Medulla oblongata (tissue), 1 donor: ENCODE data around the gene SLC16A11.
"Not testable (repeated sequence)": the region's sequence is repeated elsewhere in the genome, so short reads cannot be mapped to it uniquely, and the experiment has no call there.

ENCODE experiments used
- DNase-seq: peaks from one replicate; pipeline ENCODE4 v3.0.0-alpha.2; 2015; ENCODE audit errors: extremely low spot score

SLC16A11 gene

GRCh38 chr17:7010523-7010922 is 33.4 kb downstream of the SLC16A11 start:
- DNase-seq = no peak

GRCh38 chr17:7007143-7007542 is 36.7 kb downstream of the SLC16A11 start:
- DNase-seq = no peak

GRCh38 chr17:7005716-7006115 is 38.2 kb downstream of the SLC16A11 start:
- no peak for DNase-seq

- DNase-seq = peak; percentile 82
Observed at GRCh38 chr17:7004398-7005253, 39.3 kb downstream of the SLC16A11 start.

- no peak for DNase-seq
Observed at GRCh38 chr17:7003745-7004144, 40.1 kb downstream of the SLC16A11 start.

- DNase-seq = no peak
Observed at GRCh38 chr17:7002288-7003047, 41.4 kb downstream of the SLC16A11 start.

- no peak for DNase-seq
Observed at GRCh38 chr17:7001318-7001961, 42.5 kb downstream of the SLC16A11 start.

GRCh38 chr17:6998855-6999508 is 44.9 kb downstream of the SLC16A11 start:
- DNase-seq = no peak

GRCh38 chr17:6997171-6997570 is 46.7 kb downstream of the SLC16A11 start:
- no peak for DNase-seq

- no peak for DNase-seq
Observed at GRCh38 chr17:6996256-6997011, 47.5 kb downstream of the SLC16A11 start.

GRCh38 chr17:6995500-6996255 is 48.2 kb downstream of the SLC16A11 start, which contains the start of gene ALOX12:
TSS of gene ALOX12 (plus strand) at chr17:6996049. CDS start at chr17:6996118, 69 bp downstream.
- no peak for DNase-seq

GRCh38 chr17:6994666-6995256 is 49.1 kb downstream of the SLC16A11 start:
- DNase-seq = no peak

- no peak for DNase-seq
Observed at GRCh38 chr17:6994118-6994598, 49.7 kb downstream of the SLC16A11 start.

- DNase-seq = not testable (repeated sequence)
Observed at GRCh38 chr17:6993613-6994056, 50.3 kb downstream of the SLC16A11 start.
